Activated naive CD4-positive, alpha-beta T cell treated with anti-CD3 and anti-CD28 coated beads for 36 hours (primary cell): Measurements from ENCODE around the gene KCNQ1. TPM values are rescaled to one million over a fixed set of nuclear protein-coding genes. Genes with fewer than 3 reads are reported as not detected.
A peak's percentile ranks its signal among the peaks of the same experiment; 100 is the strongest.

ENCODE experiments used
- CTCF ChIA-PET: fragments of 350-600 bp; sonication (Branson Sonifier 250); formaldehyde crosslinking; loops from one replicate; lab custom pipeline; 2021; ENCODE audit warnings: antibody characterized with exemption; lab: Charles Lee
- DNase-seq: peaks from one replicate; pipeline ENCODE4 v3.0.0-alpha.2; 2020
- H3K27ac Mint-ChIP-seq: one replicate; pipeline ENCODE4 v1.8.0; 2021; ENCODE audit warnings: mild to moderate bottlenecking, mixed read lengths
- H3K27me3 Mint-ChIP-seq: one replicate; pipeline ENCODE4 v1.8.0; 2021; ENCODE audit warnings: low read depth, mixed read lengths
- H3K36me3 Mint-ChIP-seq: one replicate; pipeline ENCODE4 v1.8.0; 2021; ENCODE audit warnings: low read depth, mixed read lengths
- H3K4me1 Mint-ChIP-seq: one replicate; pipeline ENCODE4 v1.8.0; 2021; ENCODE audit warnings: low read depth, mixed read lengths
- H3K4me3 Mint-ChIP-seq: one replicate; pipeline ENCODE4 v1.8.0; 2021; ENCODE audit warnings: mild to moderate bottlenecking, moderate library complexity, mixed read lengths
- H3K9me3 Mint-ChIP-seq: one replicate; pipeline ENCODE4 v1.8.0; 2021; ENCODE audit warnings: mixed read lengths
- intact Hi-C: fragments of 100-400 bp; cut with micrococcal nuclease; formaldehyde crosslinking; loops from one replicate; pipeline ENCODE4 v1.15.1; 2023
- total RNA-seq, 2 experiments: library from RNA; stranded (reverse); gene quantifications; one replicate each; pipeline ENCODE4 v1.2.3, GENCODE V29; 2021

The KCNQ1 gene
- total RNA-seq, 2 experiments from 2014 or later = 10.6 to 10.8 TPM

GRCh38 chr11:2517386-2518064 is 72.7 kb downstream of the KCNQ1 start:
- Mint-ChIP-seq H3K4me1 (no peaks in the 10 kb centered on the region), H3K36me3 (no peaks in the 10 kb centered on the region), H3K27me3 (no peaks in the 10 kb centered on the region), H3K4me3 (no peak overlapping the region), H3K27ac (no peak overlapping the region), H3K9me3 (no peaks in the 10 kb centered on the region)
- intact Hi-C loops = no loop called here
- no peak for DNase-seq
- CTCF ChIA-PET = no interaction called here

GRCh38 chr11:2518111-2518982 is 73.5 kb downstream of the KCNQ1 start:
- Mint-ChIP-seq H3K4me3 (no peak overlapping the region), H3K27me3 (no peaks in the 10 kb centered on the region), H3K27ac (no peak overlapping the region), H3K36me3 (no peaks in the 10 kb centered on the region), H3K9me3 (no peaks in the 10 kb centered on the region), H3K4me1 (no peaks in the 10 kb centered on the region)
- intact Hi-C loops = no loop called here
- DNase-seq = peak; percentile 3
- CTCF ChIA-PET = no interaction called here

GRCh38 chr11:2518983-2519340 is 74.2 kb downstream of the KCNQ1 start:
- intact Hi-C loops = no loop called here
- DNase-seq = peak; percentile 3
- Mint-ChIP-seq H3K4me3 (no peak overlapping the region), H3K27me3 (no peaks in the 10 kb centered on the region), H3K9me3 (no peaks in the 10 kb centered on the region), H3K27ac (no peak overlapping the region), H3K36me3 (no peaks in the 10 kb centered on the region), H3K4me1 (peaks cover 2% of the 10 kb centered on the region)
- CTCF ChIA-PET = no interaction called here

- no peak for DNase-seq
- Mint-ChIP-seq H3K36me3 (no peaks in the 10 kb centered on the region), H3K27ac (no peak overlapping the region), H3K4me1 (peaks cover 2% of the 10 kb centered on the region), H3K27me3 (no peaks in the 10 kb centered on the region), H3K4me3 (no peak overlapping the region), H3K9me3 (no peaks in the 10 kb centered on the region)
- CTCF ChIA-PET = no interaction called here
- intact Hi-C loops = no loop called here
Observed at GRCh38 chr11:2519517-2519861, 74.7 kb downstream of the KCNQ1 start.

- peak; percentile 3 for DNase-seq
- Mint-ChIP-seq H3K27me3 (no peaks in the 10 kb centered on the region), H3K9me3 (no peaks in the 10 kb centered on the region), H3K36me3 (no peaks in the 10 kb centered on the region), H3K4me3 (no peak overlapping the region), H3K27ac (no peak overlapping the region), H3K4me1 (peaks cover 2% of the 10 kb centered on the region)
- intact Hi-C loops = no loop called here
- CTCF ChIA-PET = no interaction called here
Observed at GRCh38 chr11:2519862-2520735, 75.3 kb downstream of the KCNQ1 start.

- H3K36me3 Mint-ChIP-seq = no peaks in the 10 kb centered on the region
- CTCF ChIA-PET = no interaction called here
Observed at GRCh38 chr11:2520736-2521035, 75.9 kb downstream of the KCNQ1 start.

GRCh38 chr11:2521081-2521732 is 76.4 kb downstream of the KCNQ1 start:
- no peak for DNase-seq
- intact Hi-C loops = no loop called here
- H3K4me1 Mint-ChIP-seq = peaks cover 12% of the 10 kb centered on the region
- peak overlapping the region; percentile 42 for H3K27ac Mint-ChIP-seq
- H3K4me3 Mint-ChIP-seq = no peak overlapping the region
- no peaks in the 10 kb centered on the region for H3K9me3 Mint-ChIP-seq
- no peaks in the 10 kb centered on the region for H3K27me3 Mint-ChIP-seq
- no peaks in the 10 kb centered on the region for H3K36me3 Mint-ChIP-seq
- CTCF ChIA-PET = no interaction called here

More at GRCh38 chr11:2520736-2521035, 75.9 kb downstream of the KCNQ1 start:
- DNase-seq = no peak
- Mint-ChIP-seq H3K27me3 (no peaks in the 10 kb centered on the region), H3K4me3 (no peak overlapping the region), H3K4me1 (peaks cover 7% of the 10 kb centered on the region), H3K9me3 (no peaks in the 10 kb centered on the region), H3K27ac (no peak overlapping the region)
- intact Hi-C loops = no loop called here

GRCh38 chr11:2521733-2522630 is 77.2 kb downstream of the KCNQ1 start:
- no peaks in the 10 kb centered on the region for H3K36me3 Mint-ChIP-seq
- intact Hi-C loops = no loop called here
- peak; percentile 2 for DNase-seq
- no peak overlapping the region for H3K4me3 Mint-ChIP-seq
- H3K9me3 Mint-ChIP-seq = no peaks in the 10 kb centered on the region
- no peaks in the 10 kb centered on the region for H3K27me3 Mint-ChIP-seq
- peaks cover 20% of the 10 kb centered on the region for H3K4me1 Mint-ChIP-seq
- no peak overlapping the region for H3K27ac Mint-ChIP-seq
- CTCF ChIA-PET = no interaction called here

- H3K27ac Mint-ChIP-seq = no peak overlapping the region
- no peak overlapping the region for H3K4me3 Mint-ChIP-seq
- H3K9me3 Mint-ChIP-seq = no peaks in the 10 kb centered on the region
- CTCF ChIA-PET = no interaction called here
- H3K36me3 Mint-ChIP-seq = no peaks in the 10 kb centered on the region
- intact Hi-C loops = no loop called here
- peaks cover 24% of the 10 kb centered on the region for H3K4me1 Mint-ChIP-seq
- DNase-seq = peak; percentile 1
- H3K27me3 Mint-ChIP-seq = no peaks in the 10 kb centered on the region
Observed at GRCh38 chr11:2522631-2523255, 77.9 kb downstream of the KCNQ1 start.

- Mint-ChIP-seq H3K36me3 (no peaks in the 10 kb centered on the region), H3K4me3 (no peak overlapping the region), H3K4me1 (peaks cover 24% of the 10 kb centered on the region), H3K9me3 (no peaks in the 10 kb centered on the region), H3K27ac (no peak overlapping the region), H3K27me3 (no peaks in the 10 kb centered on the region)
- CTCF ChIA-PET = interaction anchor here (1.4 kb wide), 1 partner anchor 9 kb away, joined by 6 read pairs; no protein-coding TSS in a partner anchor
- peak; percentile 0 for DNase-seq
- intact Hi-C loops = no loop called here
Observed at GRCh38 chr11:2523821-2524391, 79.1 kb downstream of the KCNQ1 start.
